Mesenchymal stem cell (in vitro differentiated cells and primary cell): Measurements from ENCODE around the gene GOLGA1. TPM values are rescaled to one million over a fixed set of nuclear protein-coding genes. Genes with fewer than 3 reads are reported as not detected.

Experiments used
- small RNA-seq: library from polyadenylated mRNA; stranded (forward); fragments of <200 nt; extraction: miRNeasy Mini kit (QIAGEN cat#:217004); gene quantifications from one replicate; pipeline ENCODE3, GENCODE V24; 2013; ENCODE audit warnings: low read depth

GOLGA1 gene

Small RNA genes within 50 kb of the gene (small RNA-seq; reads per million reads assigned to genes)
- not detected for gene RNU4-82P
